Smooth muscle cell (in vitro differentiated cells): ENCODE data around the gene RASGEF1B. TPM values are rescaled to one million over a fixed set of nuclear protein-coding genes. Genes with fewer than 3 reads are reported as not detected.
A peak's percentile ranks its signal among the peaks of the same experiment; 100 is the strongest.

ENCODE experiments used
- DNase-seq: peaks from one replicate; lab custom pipeline; 2025; ENCODE audit not compliant: unreplicated experiment; lab: John Stamatoyannopoulos, UW
- H2AFZ ChIP-seq: fragments of 200-600 bp; sonication (generic); 2 replicates; pipeline ENCODE4 v1.6.0; 2016; ENCODE audit warnings: antibody characterized with exemption, low read depth, mild to moderate bottlenecking
- H3F3A ChIP-seq: fragments of 200-600 bp; sonication (generic); 2 replicates; pipeline ENCODE4 v1.6.0; 2017; ENCODE audit warnings: antibody characterized with exemption, low read depth
- H3K27ac ChIP-seq: fragments of 200-600 bp; sonication (generic); 2 replicates; pipeline ENCODE4 v1.5.1; 2016; ENCODE audit warnings: low read depth, mild to moderate bottlenecking
- H3K27me3 ChIP-seq: fragments of 200-600 bp; sonication (generic); 2 replicates; pipeline ENCODE4 v1.6.1; 2016; ENCODE audit warnings: low read depth, mild to moderate bottlenecking
- H3K36me3 ChIP-seq: fragments of 200-600 bp; sonication (generic); 2 replicates; pipeline ENCODE4 v1.5.1; 2016; ENCODE audit warnings: low read depth
- H3K4me1 ChIP-seq: fragments of 200-600 bp; sonication (generic); 2 replicates; pipeline ENCODE4 v1.5.1; 2016; ENCODE audit warnings: low read depth
- H3K4me2 ChIP-seq: fragments of 200-600 bp; sonication (generic); 2 replicates; pipeline ENCODE4 v1.6.0; 2016; ENCODE audit warnings: mild to moderate bottlenecking
- H3K4me3 ChIP-seq: fragments of 200-600 bp; sonication (generic); 2 replicates; pipeline ENCODE4 v1.5.1; 2016; ENCODE audit warnings: mild to moderate bottlenecking
- H3K79me2 ChIP-seq: fragments of 200-600 bp; sonication (generic); 2 replicates; pipeline ENCODE4 v1.6.0; 2016; ENCODE audit warnings: low read depth, mild to moderate bottlenecking
- H3K9ac ChIP-seq: fragments of 200-600 bp; sonication (generic); 2 replicates; pipeline ENCODE4 v1.6.0; 2016; ENCODE audit warnings: low read depth
- H3K9me3 ChIP-seq: fragments of 200-600 bp; sonication (generic); replicated peaks from 2 replicates; pipeline ENCODE4 v1.5.1; 2016; ENCODE audit warnings: low read depth
- H4K20me1 ChIP-seq: fragments of 200-600 bp; sonication (generic); 2 replicates; pipeline ENCODE4 v1.6.0; 2016; ENCODE audit warnings: low read depth
- CTCF ChIP-seq: fragments of 200-600 bp; sonication (generic); IDR thresholded peaks from 2 replicates; pipeline ENCODE4 v1.5.1; 2017; ENCODE audit warnings: borderline replicate concordance, mild to moderate bottlenecking, antibody characterized with exemption; ENCODE audit not compliant: insufficient read depth, poor library complexity, severe bottlenecking
- WGBS: methylation state at CpG from one replicate; pipeline ENCODE4 v1.1.7; 2016; ENCODE audit warnings: low lambda C conversion rate; 5-methylcytosine and 5-hydroxymethylcytosine counted together
- polyA plus RNA-seq: library from polyadenylated mRNA; unstranded; fragments of >200 nt; fragmentation: Nextera tagmentation; extraction: Ambion mirVana; gene quantifications from 2 replicates; pipeline ENCODE4 v1.2.1, GENCODE V29; 2016
- total RNA-seq: library from RNA; depleted of rRNA; stranded (reverse); fragments of >200 nt; gene quantifications from 2 replicates; pipeline ENCODE4 v1.2.3, GENCODE V29; 2014

The RASGEF1B gene
- total and polyA plus RNA-seq, 2 experiments from 2014 or later = 1.5 to 7.5 TPM

DNA sequence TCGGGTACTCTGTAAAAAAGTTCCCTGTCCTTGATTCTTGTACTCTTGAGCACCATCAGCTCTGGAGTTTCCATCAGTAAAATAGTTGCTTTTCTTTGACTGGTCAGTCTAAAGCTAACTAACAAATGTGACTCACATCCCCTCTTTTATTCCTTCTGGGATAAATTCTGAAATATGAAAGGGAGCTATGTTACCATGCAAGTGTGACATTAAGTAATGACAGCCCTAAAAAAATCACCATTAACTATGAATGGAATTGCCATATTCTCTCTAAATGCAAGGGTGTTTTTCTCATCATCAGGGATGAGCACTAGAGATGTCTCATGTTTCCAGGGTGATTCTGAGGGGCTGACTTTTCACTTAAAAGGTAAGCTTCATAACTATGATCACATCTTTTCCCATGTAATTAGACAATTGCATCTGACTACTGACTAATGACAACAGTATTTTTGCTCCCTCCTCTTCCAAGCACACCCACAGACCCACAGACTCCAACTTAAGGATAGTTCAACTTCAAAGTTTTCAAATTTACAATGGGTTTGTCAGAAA is 26.9 kb upstream of the RASGEF1B start:
- whole genome bisulfite sequencing = 59% methylated on average over 1 of the region's 1 CpG
- Histone ChIP-seq H3K9ac (no peak overlapping the region), H2AFZ (no peak overlapping the region), H3K4me3 (no peak overlapping the region), H3K27ac (peak overlapping the region; percentile 6), H3F3A (no peaks in the 10 kb centered on the region), H3K4me2 (no peak overlapping the region), H3K4me1 (peaks cover 12% of the 10 kb centered on the region), H3K79me2 (no peaks in the 10 kb centered on the region), H3K9me3 (no peaks in the 10 kb centered on the region), H4K20me1 (no peaks in the 10 kb centered on the region), H3K27me3 (no peaks in the 10 kb centered on the region), H3K36me3 (no peaks in the 10 kb centered on the region)
- TF ChIP-seq CTCF = no peak
- DNase-seq = no peak

DNA sequence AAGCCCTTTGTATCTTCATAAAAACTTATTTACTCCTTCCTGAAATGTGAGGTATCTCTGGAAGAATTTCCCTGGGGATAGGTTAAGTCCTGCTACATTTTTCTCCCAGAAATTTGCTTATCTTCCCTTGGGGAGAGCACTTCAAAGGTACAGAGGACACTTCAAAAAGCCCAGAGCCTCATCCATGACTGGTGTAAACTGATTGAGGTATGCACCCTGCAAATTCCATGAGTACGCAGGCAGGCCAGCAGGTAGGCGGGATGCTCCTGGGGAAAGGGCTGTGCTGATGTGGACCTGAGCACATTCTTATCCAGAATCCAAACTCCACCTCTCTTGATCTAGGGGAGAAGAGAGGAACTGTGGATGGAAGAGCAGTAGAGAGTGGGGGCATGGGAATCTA is 26.3 kb upstream of the RASGEF1B start:
- Histone ChIP-seq H2AFZ (no peak overlapping the region), H3K27ac (no peak overlapping the region), H3F3A (no peaks in the 10 kb centered on the region), H3K79me2 (no peaks in the 10 kb centered on the region), H3K36me3 (no peaks in the 10 kb centered on the region), H3K4me2 (no peak overlapping the region), H3K27me3 (no peaks in the 10 kb centered on the region), H3K4me3 (no peak overlapping the region), H3K9ac (no peak overlapping the region), H3K9me3 (no peaks in the 10 kb centered on the region), H3K4me1 (peaks cover 12% of the 10 kb centered on the region), H4K20me1 (no peaks in the 10 kb centered on the region)
- no peak for TF ChIP-seq CTCF
- no peak for DNase-seq
- WGBS = 76% methylated on average over 2 of the region's 2 CpGs

- Histone ChIP-seq H3K27ac (no peak overlapping the region), H3K4me2 (no peak overlapping the region), H4K20me1 (no peaks in the 10 kb centered on the region), H3K36me3 (no peaks in the 10 kb centered on the region), H3F3A (no peaks in the 10 kb centered on the region), H3K79me2 (no peaks in the 10 kb centered on the region), H3K4me1 (peaks cover 12% of the 10 kb centered on the region), H3K9me3 (no peaks in the 10 kb centered on the region), H2AFZ (no peak overlapping the region), H3K27me3 (no peaks in the 10 kb centered on the region), H3K9ac (no peak overlapping the region), H3K4me3 (no peak overlapping the region)
- no peak for TF ChIP-seq CTCF
- DNase-seq = no peak
These were observed 23.6 kb upstream of the RASGEF1B start for GRCh38 chr4:81495345-81495744.

GRCh38 chr4:81494031-81494431 is 22.3 kb upstream of the RASGEF1B start:
- Histone ChIP-seq H3K4me1 (peaks cover 3% of the 10 kb centered on the region), H3F3A (no peaks in the 10 kb centered on the region), H3K79me2 (no peaks in the 10 kb centered on the region), H3K9me3 (no peaks in the 10 kb centered on the region), H3K9ac (no peak overlapping the region), H3K4me2 (no peak overlapping the region), H3K4me3 (no peak overlapping the region), H3K27ac (no peak overlapping the region), H2AFZ (peak overlapping the region; percentile 36), H3K36me3 (no peaks in the 10 kb centered on the region), H4K20me1 (no peaks in the 10 kb centered on the region), H3K27me3 (no peaks in the 10 kb centered on the region)
- DNase-seq = no peak
- WGBS = 93% methylated on average over 1 of the region's 1 CpG
- no peak for TF ChIP-seq CTCF
